Upper lobe of right lung (tissue), 1 donor: ENCODE data around the gene SPINK8. TPM values are rescaled to one million over a fixed set of nuclear protein-coding genes. Genes with fewer than 3 reads are reported as not detected.

Experiments used
- ATAC-seq: fragments of 200-7000 bp; cut with Tn5 transposase; one replicate; pipeline ENCODE4 v1.9.1; 2020; ENCODE audit warnings: mild to moderate bottlenecking, moderate library complexity
- DNase-seq: peaks from one replicate; pipeline ENCODE4 v3.0.0-alpha.2; 2020
- H3K27ac ChIP-seq: fragments of 200-600 bp; one replicate; pipeline ENCODE4 v1.8.0; 2022
- H3K27me3 ChIP-seq: fragments of 200-600 bp; one replicate; pipeline ENCODE4 v1.8.0; 2022; ENCODE audit warnings: mild to moderate bottlenecking
- H3K36me3 ChIP-seq: fragments of 200-600 bp; one replicate; pipeline ENCODE4 v1.8.0; 2022
- H3K4me1 ChIP-seq: fragments of 200-600 bp; one replicate; pipeline ENCODE4 v1.8.0; 2022
- H3K4me3 ChIP-seq: fragments of 200-600 bp; one replicate; pipeline ENCODE4 v1.8.0; 2022; ENCODE audit warnings: mild to moderate bottlenecking
- H3K9me3 ChIP-seq: fragments of 200-600 bp; one replicate; pipeline ENCODE4 v1.8.0; 2022
- intact Hi-C: fragments of 100-400 bp; cut with DNase I; formaldehyde crosslinking; loops from one replicate; pipeline ENCODE4 v1.11.0; 2022
- total RNA-seq: library from RNA; stranded (reverse); fragmentation: NEBNext Ultra II Directional; extraction: Animal tissue kit (Norgen Biotek cat#: 25700); gene quantifications from one replicate; pipeline ENCODE4 v1.2.1, GENCODE V29; 2021
- TF ChIP-seq, protein P1 (sequence below): fragments of 200-600 bp; IDR thresholded peaks from one replicate; pipeline ENCODE4 v1.8.0; 2022; ENCODE audit warnings: antibody characterized with exemption
- donor health status: DM: no; HTN: yes; CAD: no; lungs with severe emphysema.

Gene SPINK8
- total RNA-seq, 1 donor from 2014 or later = not detected

DNA sequence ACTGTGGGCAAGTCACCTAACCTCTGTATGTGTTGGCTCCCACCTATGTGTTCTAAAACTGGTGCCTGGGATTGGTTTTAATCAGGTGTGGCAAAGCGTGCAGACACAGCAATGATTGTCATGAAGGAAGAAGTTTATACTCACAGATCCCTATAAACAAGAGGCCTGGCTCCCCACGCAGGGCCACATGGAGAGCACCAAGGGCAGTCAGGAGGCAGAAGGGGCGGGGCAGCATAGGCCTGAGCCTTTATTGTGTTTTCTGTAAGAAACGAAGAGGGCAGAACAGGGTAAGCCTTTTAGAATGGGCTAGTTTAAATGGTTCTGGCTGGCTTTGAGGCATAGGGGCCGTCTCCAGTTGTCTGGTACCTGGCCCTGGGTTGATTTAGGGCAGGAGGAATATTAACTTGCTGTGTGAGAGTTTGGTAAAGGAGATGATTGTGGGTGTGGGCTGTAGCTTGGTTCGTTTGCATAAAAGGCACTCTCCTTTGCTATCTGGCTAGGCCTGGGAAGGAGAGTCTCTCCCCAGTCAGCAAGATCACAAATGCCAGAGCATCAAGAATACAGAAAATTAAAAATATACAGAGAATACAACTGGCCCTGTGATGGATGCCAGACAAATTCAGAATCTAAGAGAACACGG, 36.4 kb upstream of the SPINK8 start:
- Histone ChIP-seq H3K4me3 (no peak overlapping the region), H3K27ac (no peak overlapping the region), H3K36me3 (no peaks in the 10 kb centered on the region), H3K9me3 (no peaks in the 10 kb centered on the region), H3K27me3 (no peaks in the 10 kb centered on the region), H3K4me1 (no peaks in the 10 kb centered on the region)
- intact Hi-C loops = no loop called here
- TF ChIP-seq, protein P1, sequence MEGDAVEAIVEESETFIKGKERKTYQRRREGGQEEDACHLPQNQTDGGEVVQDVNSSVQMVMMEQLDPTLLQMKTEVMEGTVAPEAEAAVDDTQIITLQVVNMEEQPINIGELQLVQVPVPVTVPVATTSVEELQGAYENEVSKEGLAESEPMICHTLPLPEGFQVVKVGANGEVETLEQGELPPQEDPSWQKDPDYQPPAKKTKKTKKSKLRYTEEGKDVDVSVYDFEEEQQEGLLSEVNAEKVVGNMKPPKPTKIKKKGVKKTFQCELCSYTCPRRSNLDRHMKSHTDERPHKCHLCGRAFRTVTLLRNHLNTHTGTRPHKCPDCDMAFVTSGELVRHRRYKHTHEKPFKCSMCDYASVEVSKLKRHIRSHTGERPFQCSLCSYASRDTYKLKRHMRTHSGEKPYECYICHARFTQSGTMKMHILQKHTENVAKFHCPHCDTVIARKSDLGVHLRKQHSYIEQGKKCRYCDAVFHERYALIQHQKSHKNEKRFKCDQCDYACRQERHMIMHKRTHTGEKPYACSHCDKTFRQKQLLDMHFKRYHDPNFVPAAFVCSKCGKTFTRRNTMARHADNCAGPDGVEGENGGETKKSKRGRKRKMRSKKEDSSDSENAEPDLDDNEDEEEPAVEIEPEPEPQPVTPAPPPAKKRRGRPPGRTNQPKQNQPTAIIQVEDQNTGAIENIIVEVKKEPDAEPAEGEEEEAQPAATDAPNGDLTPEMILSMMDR = no peak
- DNase-seq = no peak
- no peak for ATAC-seq

DNA sequence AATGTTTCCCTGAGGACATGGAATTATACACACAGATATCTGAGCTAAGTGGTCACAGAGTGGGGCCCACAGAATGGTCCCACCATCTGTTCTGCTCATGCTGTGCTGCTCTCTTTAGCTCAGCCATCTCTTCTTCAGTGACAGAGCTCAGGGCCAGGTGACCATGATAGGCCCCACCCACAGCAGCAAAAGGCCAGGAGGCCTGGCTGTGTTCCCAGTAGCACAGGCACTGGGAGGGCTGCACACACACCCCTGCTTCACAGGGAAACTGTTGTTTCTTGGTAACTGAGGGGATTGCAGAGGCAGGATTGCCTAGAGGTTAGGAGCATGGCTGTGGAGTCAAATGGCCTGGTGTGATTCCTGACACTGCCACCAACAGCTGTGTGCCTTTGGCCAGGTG, 33.7 kb upstream of the SPINK8 start:
- TF ChIP-seq, protein P1 = no peak
- Histone ChIP-seq H3K9me3 (peaks cover 2% of the 10 kb centered on the region), H3K27ac (no peak overlapping the region), H3K4me3 (no peak overlapping the region), H3K4me1 (no peaks in the 10 kb centered on the region), H3K27me3 (no peaks in the 10 kb centered on the region), H3K36me3 (no peaks in the 10 kb centered on the region)
- ATAC-seq (peak; percentile 34), DNase-seq (no peak)
- intact Hi-C loops = no loop called here

DNA sequence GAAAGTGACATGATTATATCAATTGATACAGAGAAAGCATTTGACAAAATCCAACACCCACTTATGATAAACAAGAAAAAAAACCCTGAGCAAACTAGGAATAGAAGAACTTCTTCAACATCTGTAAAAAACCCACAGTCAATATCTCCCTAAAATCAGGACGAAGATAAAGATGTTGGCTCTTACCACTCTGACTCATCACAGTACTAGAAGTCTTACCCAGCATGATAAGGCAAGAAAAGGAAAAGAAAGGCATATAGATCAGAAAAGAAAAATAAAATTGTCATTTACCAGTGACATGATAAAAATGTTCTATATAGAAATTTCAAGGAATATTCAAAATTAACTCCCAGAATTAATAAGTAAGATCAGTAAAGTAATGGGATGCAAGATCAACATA, 31.4 kb upstream of the SPINK8 start:
- no peak overlapping the region for H3K4me3 ChIP-seq
- no peak for DNase-seq
- no peaks in the 10 kb centered on the region for H3K36me3 ChIP-seq
- ATAC-seq = no peak
- H3K4me1 ChIP-seq = no peaks in the 10 kb centered on the region
- intact Hi-C loops = no loop called here
- no peak overlapping the region for H3K27ac ChIP-seq
- TF ChIP-seq, protein P1 = no peak
- H3K9me3 ChIP-seq = peaks cover 7% of the 10 kb centered on the region
- no peaks in the 10 kb centered on the region for H3K27me3 ChIP-seq

DNA sequence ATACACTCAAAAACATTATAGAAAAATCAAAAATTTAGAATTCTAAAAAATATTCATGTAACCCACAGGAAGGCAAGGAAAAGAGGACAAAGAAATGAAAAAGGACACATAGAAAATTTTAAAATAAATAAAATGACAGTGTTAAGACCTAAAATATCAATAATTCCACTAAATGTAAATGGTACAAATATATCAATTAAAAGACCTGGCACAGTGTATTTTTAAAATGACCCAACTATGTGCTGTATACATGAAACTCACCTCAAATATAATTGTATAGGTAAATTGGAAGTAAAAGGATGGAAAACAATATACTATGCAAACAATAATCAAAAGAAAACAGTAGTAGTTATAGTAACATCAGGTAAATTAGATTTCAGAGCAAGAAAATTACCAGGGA, 28.5 kb upstream of the SPINK8 start:
- intact Hi-C loops = no loop called here
- TF ChIP-seq, protein P1 = no peak
- no peak for ATAC-seq
- no peaks in the 10 kb centered on the region for H3K4me1 ChIP-seq
- H3K4me3 ChIP-seq = no peak overlapping the region
- H3K27me3 ChIP-seq = no peaks in the 10 kb centered on the region
- H3K36me3 ChIP-seq = no peaks in the 10 kb centered on the region
- no peak overlapping the region for H3K27ac ChIP-seq
- DNase-seq = no peak
- peaks cover 7% of the 10 kb centered on the region for H3K9me3 ChIP-seq

DNA sequence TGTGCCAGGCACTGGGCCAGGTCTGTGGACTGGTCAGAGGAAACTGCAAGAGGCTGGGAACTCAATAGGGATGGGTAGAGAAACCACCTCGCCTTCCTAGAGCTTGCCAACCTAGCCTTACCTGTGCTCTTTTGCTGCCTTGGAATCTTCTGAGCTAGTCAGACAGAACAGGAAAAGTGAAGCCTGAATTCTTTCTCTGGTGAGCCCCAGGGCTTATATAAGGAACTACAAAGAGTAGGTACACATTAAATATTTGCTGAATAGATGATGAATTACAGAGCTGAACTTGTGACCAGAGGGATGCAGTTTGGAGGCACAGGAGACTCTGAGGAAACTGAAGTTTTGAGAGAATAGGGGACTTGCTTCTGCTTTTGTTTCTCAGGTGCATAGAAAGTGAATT, 23.0 kb upstream of the SPINK8 start:
- TF ChIP-seq, protein P1 = no peak
- H3K9me3 ChIP-seq = no peaks in the 10 kb centered on the region
- no peaks in the 10 kb centered on the region for H3K27me3 ChIP-seq
- DNase-seq = no peak
- no peak for ATAC-seq
- H3K4me1 ChIP-seq = no peaks in the 10 kb centered on the region
- H3K4me3 ChIP-seq = no peak overlapping the region
- H3K36me3 ChIP-seq = no peaks in the 10 kb centered on the region
- intact Hi-C loops = no loop called here
- H3K27ac ChIP-seq = no peak overlapping the region

DNA sequence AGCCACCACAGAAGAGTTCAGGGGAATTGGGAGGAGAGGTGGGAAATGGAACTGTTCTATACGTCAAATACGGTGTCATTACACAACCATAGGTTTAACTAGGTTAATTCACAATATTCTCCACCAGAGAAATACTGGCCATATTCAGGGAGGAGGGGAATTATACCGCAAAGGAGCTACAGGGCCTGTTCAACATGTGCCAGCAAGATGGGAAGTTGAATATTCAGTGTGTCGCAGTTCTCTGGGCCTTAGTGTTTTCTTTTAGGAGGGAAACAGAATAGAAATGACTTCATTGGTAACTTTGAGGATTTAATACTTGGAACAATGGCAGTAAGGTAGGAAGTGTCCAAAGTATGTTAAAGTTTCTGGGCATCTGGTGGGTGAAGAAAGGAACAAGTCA, 20.5 kb upstream of the SPINK8 start:
- Histone ChIP-seq H3K27ac (no peak overlapping the region), H3K4me3 (no peak overlapping the region), H3K4me1 (no peaks in the 10 kb centered on the region), H3K9me3 (no peaks in the 10 kb centered on the region), H3K36me3 (no peaks in the 10 kb centered on the region), H3K27me3 (no peaks in the 10 kb centered on the region)
- DNase-seq (no peak), ATAC-seq (no peak)
- TF ChIP-seq, protein P1 = no peak
- intact Hi-C loops = no loop called here
